SK-N-SH (cell line): ENCODE data around the gene PLCB1. TPM values are rescaled to one million over a fixed set of nuclear protein-coding genes. Genes with fewer than 3 reads are reported as not detected.

Source experiments
- CTCF ChIA-PET: fragments of 300-600, 350-600 bp; formaldehyde crosslinking; extraction: SDS; loops from one replicate; lab custom pipeline; 2021; lab: Yijun Ruan, JAX
- POLR2A ChIA-PET: fragments of 350-600 bp; sonication (Branson Sonifier 250); formaldehyde crosslinking; extraction: SDS; loops from one replicate; lab custom pipeline; 2020; ENCODE audit warnings: antibody characterized with exemption, inconsistent platforms; lab: Yijun Ruan, JAX
- DNase-seq: peaks from one replicate; pipeline ENCODE4 v3.0.0; 2012
- H2AFZ ChIP-seq: fragments of 200-600 bp; sonication (generic); 2 replicates; pipeline ENCODE4 v1.8.1; 2016; ENCODE audit warnings: antibody characterized with exemption, mild to moderate bottlenecking, low read depth
- H3F3A ChIP-seq: fragments of 200-600 bp; sonication (generic); replicated peaks from 2 replicates; pipeline ENCODE3; 2016; ENCODE audit warnings: antibody characterized with exemption, mild to moderate bottlenecking; ENCODE audit not compliant: insufficient read depth
- H3K27ac ChIP-seq, 2 experiments: fragments of 200-500 bp in 1 of 2; fragments of 200-600 bp in 1 of 2; sonication (Bioruptor generic) in 1 of 2; sonication (generic), shearing (Covaris generic) in 1 of 2; 2 replicates each; pipeline versions ENCODE4 v1.5.1 to v1.6.1; 2014 to 2016; ENCODE audit warnings: low read depth in 2 of 2, inconsistent platforms in 1 of 2, low read length in 1 of 2, mild to moderate bottlenecking in 1 of 2, mixed read lengths in 1 of 2
- H3K27me3 ChIP-seq: fragments of 200-600 bp; sonication (generic), shearing (Covaris generic); 2 replicates; pipeline ENCODE4 v1.6.1; 2016; ENCODE audit warnings: mixed run types; ENCODE audit not compliant: insufficient read depth
- H3K36me3 ChIP-seq, 2 experiments: fragments of 200-500 bp in 1 of 2; fragments of 200-600 bp in 1 of 2; sonication (Bioruptor generic) in 1 of 2; sonication (generic) in 1 of 2; replicated peaks in 1 of 2; 2 replicates each; pipeline versions ENCODE3 to v1.5.1; 2014 to 2016; ENCODE audit warnings: low read length in 1 of 2, mild to moderate bottlenecking in 1 of 2; ENCODE audit not compliant: insufficient read depth in 2 of 2, control insufficient read depth in 1 of 2
- H3K4me1 ChIP-seq, 2 experiments: fragments of 200-500 bp in 1 of 2; fragments of 200-600 bp in 1 of 2; sonication (Bioruptor generic) in 1 of 2; sonication (generic), shearing (Covaris generic) in 1 of 2; 2 replicates each; pipeline versions ENCODE4 v1.5.1 to v1.6.1; 2014 to 2016; ENCODE audit warnings: low read depth in 1 of 2, low read length in 1 of 2, mixed run types in 1 of 2; ENCODE audit not compliant: insufficient read depth in 2 of 2, control insufficient read depth in 1 of 2
- H3K4me2 ChIP-seq: fragments of 200-600 bp; sonication (generic), shearing (Covaris generic); 2 replicates; pipeline ENCODE4 v1.6.1; 2017; ENCODE audit warnings: mixed run types
- H3K4me3 ChIP-seq, 2 experiments: fragments of 200-500 bp in 1 of 2; fragments of 200-600 bp in 1 of 2; sonication (Bioruptor generic) in 1 of 2; sonication (generic), shearing (Covaris generic) in 1 of 2; 2 replicates each; pipeline versions ENCODE4 v1.5.1 to v1.8.1; 2014 to 2016; ENCODE audit warnings: low read depth in 2 of 2, inconsistent platforms in 1 of 2, low read length in 1 of 2, mild to moderate bottlenecking in 1 of 2, mixed read lengths in 1 of 2, moderate library complexity in 1 of 2
- H3K79me2 ChIP-seq: fragments of 200-600 bp; sonication (generic); 2 replicates; pipeline ENCODE4 v1.8.1; 2017; ENCODE audit warnings: mild to moderate bottlenecking; ENCODE audit not compliant: insufficient read depth
- H3K9ac ChIP-seq: fragments of 200-600 bp; sonication (generic); 2 replicates; pipeline ENCODE4 v1.6.1; 2017; ENCODE audit warnings: mixed run types
- H3K9me2 ChIP-seq: fragments of 200-600 bp; sonication (generic); 2 replicates; pipeline ENCODE4 v1.6.1; 2017; ENCODE audit warnings: mixed run types
- H3K9me3 ChIP-seq: fragments of 200-600 bp; sonication (generic); 2 replicates; pipeline ENCODE4 v1.6.1; 2017; ENCODE audit warnings: mixed run types, mild to moderate bottlenecking, moderate library complexity
- H4K20me1 ChIP-seq: fragments of 200-600 bp; sonication (generic); 2 replicates; pipeline ENCODE4 v1.6.1; 2017; ENCODE audit warnings: mild to moderate bottlenecking, mixed run types; ENCODE audit not compliant: insufficient read depth
- EZH2phosphoT487 ChIP-seq: fragments of 200-600 bp; sonication (generic); IDR thresholded peaks from 2 replicates; pipeline ENCODE4 v1.6.1; 2017; ENCODE audit warnings: low read depth, mixed run types, mild to moderate bottlenecking, antibody characterized with exemption, moderate library complexity, borderline replicate concordance
- FOXM1 ChIP-seq: IDR thresholded peaks from 2 replicates; pipeline ENCODE4 v1.4.0; 2012; ENCODE audit warnings: low read depth, mild to moderate bottlenecking
- GATA2 ChIP-seq: sonication (generic); formaldehyde crosslinking; IDR thresholded peaks from 2 replicates; pipeline ENCODE4 v1.5.0; 2020; ENCODE audit warnings: mild to moderate bottlenecking, missing genetic modification reagents
- IRF3 ChIP-seq: fragments of 150-350 bp; IDR thresholded peaks from 2 replicates; pipeline ENCODE4 v1.6.1; 2016; ENCODE audit warnings: mild to moderate bottlenecking, low read depth, low read length
- JUND ChIP-seq: IDR thresholded peaks from 2 replicates; pipeline ENCODE4 v1.4.0; 2012
- MAX ChIP-seq: IDR thresholded peaks from 2 replicates; pipeline ENCODE4 v1.4.0; 2012; ENCODE audit warnings: low read depth
- MEF2A ChIP-seq: IDR thresholded peaks from 2 replicates; pipeline ENCODE4 v1.4.0; 2012; ENCODE audit warnings: low read depth, borderline replicate concordance
- NFIC ChIP-seq: IDR thresholded peaks from 2 replicates; pipeline ENCODE4 v1.4.0; 2012; ENCODE audit warnings: borderline replicate concordance
- NRF1 ChIP-seq: IDR thresholded peaks from 2 replicates; pipeline ENCODE4 v1.6.1; 2012; ENCODE audit warnings: low read depth, mild to moderate bottlenecking, low read length
- RAD21 ChIP-seq: IDR thresholded peaks from 2 replicates; pipeline ENCODE4 v1.6.1; 2012; ENCODE audit warnings: mild to moderate bottlenecking, low read length
- RFX5 ChIP-seq: IDR thresholded peaks from 2 replicates; pipeline ENCODE4 v1.6.1; 2012; ENCODE audit warnings: mild to moderate bottlenecking, improper control_type of control experiment, low read length
- RXRA ChIP-seq: IDR thresholded peaks from 2 replicates; pipeline ENCODE4 v1.4.0; 2012; ENCODE audit warnings: low read depth, mild to moderate bottlenecking, borderline replicate concordance
- SIN3A ChIP-seq: IDR thresholded peaks from 2 replicates; pipeline ENCODE4 v1.6.1; 2012; ENCODE audit warnings: low read depth, mild to moderate bottlenecking, low read length, moderate library complexity, borderline replicate concordance
- SMC3 ChIP-seq: IDR thresholded peaks from 2 replicates; pipeline ENCODE4 v1.6.1; 2012; ENCODE audit warnings: low read depth, low read length, improper control_type of control experiment
- TAF1 ChIP-seq: IDR thresholded peaks from 2 replicates; pipeline ENCODE4 v1.6.1; 2012; ENCODE audit warnings: low read depth, mild to moderate bottlenecking, low read length, moderate library complexity, borderline replicate concordance
- TEAD4 ChIP-seq: IDR thresholded peaks from 2 replicates; pipeline ENCODE4 v1.4.0; 2012; ENCODE audit warnings: mild to moderate bottlenecking, borderline replicate concordance; ENCODE audit not compliant: insufficient read depth
- USF1 ChIP-seq: IDR thresholded peaks from 2 replicates; pipeline ENCODE4 v1.4.0; 2012; ENCODE audit warnings: low read depth, borderline replicate concordance
- YY1 ChIP-seq: IDR thresholded peaks from 2 replicates; pipeline ENCODE4 v1.4.0; 2012; ENCODE audit warnings: low read depth, mild to moderate bottlenecking
- WGBS: methylation state at CpG from one replicate; pipeline ENCODE4 v1.1.6; 2017; ENCODE audit warnings: low lambda C conversion rate; 5-methylcytosine and 5-hydroxymethylcytosine counted together
- polyA plus RNA-seq, 3 experiments: library from polyadenylated mRNA; depleted of rRNA; stranded (reverse); fragments of >200 nt; gene quantifications; 2 replicates each; pipeline ENCODE4 v1.2.3, GENCODE V29; 2012
- TF ChIP-seq, protein P1 (sequence below): IDR thresholded peaks from 2 replicates; pipeline ENCODE4; 2012

The PLCB1 gene
- polyA plus RNA-seq, 1 of the 3 experiments (the other 2 are of a cell fraction), result 10.5 TPM

DNA sequence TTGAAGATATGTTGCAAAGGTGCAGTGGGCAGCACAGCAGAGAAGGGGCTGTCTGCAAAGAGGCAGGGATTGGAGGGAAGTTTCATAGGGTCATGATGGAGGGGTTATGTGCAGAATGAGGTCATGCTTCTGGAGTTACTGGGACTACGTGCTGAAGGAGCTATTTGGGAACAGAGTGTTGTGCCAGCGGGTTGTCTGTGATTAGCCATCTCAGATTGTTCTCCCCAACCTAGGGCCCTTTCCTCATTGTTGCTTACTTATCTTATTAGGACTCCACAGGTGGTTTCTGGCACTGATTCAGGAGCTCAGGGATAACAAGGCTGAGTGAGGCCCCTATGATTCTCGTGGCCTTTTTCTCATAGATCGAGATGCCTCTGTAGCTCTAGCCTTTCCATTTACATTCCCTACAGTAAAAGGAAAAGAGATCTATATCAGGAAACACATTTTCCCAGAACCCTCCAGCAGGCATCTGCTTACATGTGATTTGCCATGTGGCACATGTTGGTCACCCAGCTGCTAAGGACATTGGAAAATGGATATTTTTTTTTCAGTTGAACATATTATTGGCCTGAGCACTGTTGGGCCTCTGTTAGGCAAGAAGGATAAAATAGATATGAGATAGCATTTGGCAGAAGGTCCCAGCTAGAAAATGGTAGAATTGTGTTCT lies 507.2 kb downstream of the PLCB1 start:
- Histone ChIP-seq H3K36me3 (no peaks in the 10 kb centered on the region), H3K9me2 (no peaks in the 10 kb centered on the region), H3K79me2 (no peaks in the 10 kb centered on the region; the same call in 1 of the 2 replicates), H3K4me3 (no peak overlapping the region), H4K20me1 (no peaks in the 10 kb centered on the region), H3K4me1 (peaks cover 0 to 7% of the 10 kb centered on the region in 2 experiments; a peak in 1 of 4 replicates), H2AFZ (no peak overlapping the region), H3K9ac (no peak overlapping the region), H3K4me2 (no peak overlapping the region), H3F3A (no peaks in the 10 kb centered on the region), H3K9me3 (no peaks in the 10 kb centered on the region), H3K27ac (peak overlapping the region in 1 of 2 experiments; percentile 54; a peak in 2 of 4 replicates), H3K27me3 (no peaks in the 10 kb centered on the region)
- ChIA-PET CTCF (interaction anchor here (0.7 to 1.2 kb wide), 2 partner anchors 16 to 218 kb away, joined by 3 to 4 read pairs; no protein-coding TSS in a partner anchor), POLR2A (no interaction called here)
- TF ChIP-seq MEF2A (no peak), GATA2 (peak; percentile 60)
- 75% methylated on average over 4 of the region's 4 CpGs for WGBS
- peak; percentile 33 for DNase-seq

DNA sequence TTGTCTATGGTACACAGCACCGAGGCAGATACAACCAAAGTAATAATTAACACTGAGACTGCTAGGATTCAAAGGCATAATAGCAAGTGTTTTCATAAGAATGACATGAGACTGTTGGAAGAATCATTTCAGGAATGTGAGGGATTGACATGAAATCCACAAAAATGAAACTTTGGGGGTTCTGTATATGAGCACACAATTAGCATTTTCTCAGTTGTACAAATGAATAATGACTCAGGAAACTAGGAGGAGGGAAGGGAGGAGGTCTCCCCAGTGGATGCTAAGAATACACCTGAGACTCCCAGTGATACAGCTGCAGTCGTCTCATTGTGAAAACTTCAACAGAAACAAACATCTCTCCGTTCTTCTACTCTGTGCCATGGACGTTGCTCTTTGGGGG lies 508.4 kb downstream of the PLCB1 start:
- H3K36me3 ChIP-seq, result no peaks in the 10 kb centered on the region
- TF ChIP-seq GATA2, result no peak
- no peak for TF ChIP-seq NRF1
- no peak for TF ChIP-seq TAF1
- no peak for TF ChIP-seq SMC3
- TF ChIP-seq TEAD4, result no peak
- TF ChIP-seq NFIC, result no peak
- no peak for TF ChIP-seq EZH2phosphoT487
- peaks cover 1% of the 10 kb centered on the region for H3F3A ChIP-seq
- ChIA-PET CTCF (interaction anchor here (0.7 kb wide), 1 partner anchor 1054 kb away, joined by 3 read pairs; no protein-coding TSS in a partner anchor), POLR2A (no interaction called here)
- no peaks in the 10 kb centered on the region for H3K27me3 ChIP-seq
- no peaks in the 10 kb centered on the region for H3K9me3 ChIP-seq
- no peak overlapping the region for H3K27ac ChIP-seq
- H3K9ac ChIP-seq, result no peak overlapping the region
- no peak for DNase-seq
- peaks cover 2 to 7% of the 10 kb centered on the region in 2 experiments; a peak in 3 of 4 replicates for H3K4me1 ChIP-seq
- H3K9me2 ChIP-seq, result no peaks in the 10 kb centered on the region
- 64% methylated on average over 4 of the region's 4 CpGs for WGBS
- H4K20me1 ChIP-seq, result no peaks in the 10 kb centered on the region
- H3K79me2 ChIP-seq, result no peaks in the 10 kb centered on the region; the same call in 1 of the 2 replicates
- H3K4me2 ChIP-seq, result no peak overlapping the region
- no peak overlapping the region for H3K4me3 ChIP-seq
- no peak overlapping the region for H2AFZ ChIP-seq

DNA sequence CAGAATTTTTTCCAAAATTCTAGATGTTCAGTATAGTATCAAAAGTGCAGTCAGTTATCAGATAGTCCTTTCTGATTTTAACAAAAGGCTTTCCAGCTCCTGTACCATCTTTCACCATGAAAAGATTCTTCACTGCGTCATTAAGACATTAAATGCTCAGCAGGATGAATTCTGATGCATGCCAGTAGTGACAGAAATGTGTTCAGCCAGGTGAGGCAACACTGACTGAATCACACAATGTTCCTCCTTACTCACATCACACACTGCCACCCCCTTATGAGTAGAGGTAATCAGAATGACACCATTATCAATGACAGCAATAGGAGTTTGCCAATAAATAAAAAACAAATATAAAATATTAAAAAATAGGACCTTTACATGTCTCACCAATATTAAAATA lies 510.2 kb downstream of the PLCB1 start:
- CTCF ChIA-PET, result interaction anchor here (0.7 to 1.7 kb wide), 3 partner anchors 80 to 254 kb away, joined by 3 to 8 read pairs (median 4); no protein-coding TSS in a partner anchor
- 75% methylated on average over 1 of the region's 1 CpG for WGBS
- no peak for DNase-seq
- TF ChIP-seq RXRA (no peak), SIN3A (no peak), JUND (no peak), SMC3 (no peak), RFX5 (no peak), RAD21 (no peak), NRF1 (no peak), EZH2phosphoT487 (no peak), MEF2A (no peak), YY1 (no peak), USF1 (no peak), FOXM1 (no peak), IRF3 (no peak), MAX (no peak)
- TF ChIP-seq, protein P1, sequence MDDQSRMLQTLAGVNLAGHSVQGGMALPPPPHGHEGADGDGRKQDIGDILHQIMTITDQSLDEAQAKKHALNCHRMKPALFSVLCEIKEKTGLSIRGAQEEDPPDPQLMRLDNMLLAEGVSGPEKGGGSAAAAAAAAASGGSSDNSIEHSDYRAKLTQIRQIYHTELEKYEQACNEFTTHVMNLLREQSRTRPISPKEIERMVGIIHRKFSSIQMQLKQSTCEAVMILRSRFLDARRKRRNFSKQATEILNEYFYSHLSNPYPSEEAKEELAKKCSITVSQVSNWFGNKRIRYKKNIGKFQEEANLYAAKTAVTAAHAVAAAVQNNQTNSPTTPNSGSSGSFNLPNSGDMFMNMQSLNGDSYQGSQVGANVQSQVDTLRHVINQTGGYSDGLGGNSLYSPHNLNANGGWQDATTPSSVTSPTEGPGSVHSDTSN, result no peak

More for the DNA sequence above, 510.2 kb downstream of the PLCB1 start:
- Histone ChIP-seq H3K9me2 (no peaks in the 10 kb centered on the region), H3K36me3 (peaks cover 0 to 2% of the 10 kb centered on the region in 2 experiments), H3K4me1 (peaks cover 11 to 15% of the 10 kb centered on the region in 2 experiments; a peak in 3 of 4 replicates), H3K4me3 (no peak overlapping the region), H4K20me1 (no peaks in the 10 kb centered on the region), H3K9me3 (no peaks in the 10 kb centered on the region), H3K79me2 (no peaks in the 10 kb centered on the region; the same call in 1 of the 2 replicates), H3K9ac (no peak overlapping the region), H3F3A (peaks cover 18% of the 10 kb centered on the region), H2AFZ (no peak overlapping the region), H3K27me3 (no peaks in the 10 kb centered on the region), H3K27ac (no peak overlapping the region), H3K4me2 (no peak overlapping the region)
- POLR2A ChIA-PET, result no interaction called here
